GM18868 (cell line): ENCODE results near the gene FHIT.

ENCODE experiments used
- ATAC-seq: cut with Tn5 transposase; IDR thresholded peaks from one replicate; pipeline ENCODE4 v1.9.1; 2021; ENCODE audit warnings: mild to moderate bottlenecking, moderate library complexity; ENCODE audit not compliant: unreplicated experiment

The FHIT gene

DNA sequence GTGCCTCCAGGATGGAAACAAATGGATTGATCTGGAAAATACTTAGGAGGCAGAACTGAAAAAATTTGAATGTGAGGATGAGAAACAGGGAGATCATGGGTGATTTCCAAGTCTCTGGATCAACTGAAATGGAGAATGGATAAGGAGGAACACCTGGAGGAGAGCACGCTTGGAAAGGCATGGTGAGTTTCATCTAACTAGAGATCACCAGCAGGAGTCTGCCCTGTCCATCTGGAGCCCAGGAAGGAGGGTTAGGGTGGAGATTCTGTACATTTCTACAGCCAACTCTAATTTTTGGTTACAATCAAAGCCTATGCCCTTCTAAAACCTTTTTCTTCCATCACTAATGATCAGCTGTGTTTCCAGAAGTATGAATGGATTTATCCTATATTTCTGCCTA is 1205.6 kb downstream of the FHIT start:
- ATAC-seq = no peak

DNA sequence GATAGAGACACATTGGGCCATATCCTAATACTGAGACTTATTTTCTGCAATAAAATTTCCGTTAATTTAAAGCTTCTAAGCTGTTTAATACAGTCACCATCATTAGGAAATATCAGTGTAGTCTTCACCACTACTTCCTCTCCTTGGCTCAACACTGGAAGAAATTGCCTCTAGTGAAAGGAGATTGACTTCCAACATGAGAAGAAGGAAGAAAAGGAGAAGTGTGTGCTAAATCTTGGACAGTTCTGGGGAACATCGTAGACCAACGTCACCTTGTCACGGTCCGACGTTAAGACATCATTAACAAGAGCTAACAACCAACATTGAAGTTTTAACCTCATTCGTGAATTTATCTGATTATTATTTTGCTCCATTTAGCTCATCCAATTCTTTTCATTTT is 1214.4 kb downstream of the FHIT start:
- ATAC-seq = no peak

DNA sequence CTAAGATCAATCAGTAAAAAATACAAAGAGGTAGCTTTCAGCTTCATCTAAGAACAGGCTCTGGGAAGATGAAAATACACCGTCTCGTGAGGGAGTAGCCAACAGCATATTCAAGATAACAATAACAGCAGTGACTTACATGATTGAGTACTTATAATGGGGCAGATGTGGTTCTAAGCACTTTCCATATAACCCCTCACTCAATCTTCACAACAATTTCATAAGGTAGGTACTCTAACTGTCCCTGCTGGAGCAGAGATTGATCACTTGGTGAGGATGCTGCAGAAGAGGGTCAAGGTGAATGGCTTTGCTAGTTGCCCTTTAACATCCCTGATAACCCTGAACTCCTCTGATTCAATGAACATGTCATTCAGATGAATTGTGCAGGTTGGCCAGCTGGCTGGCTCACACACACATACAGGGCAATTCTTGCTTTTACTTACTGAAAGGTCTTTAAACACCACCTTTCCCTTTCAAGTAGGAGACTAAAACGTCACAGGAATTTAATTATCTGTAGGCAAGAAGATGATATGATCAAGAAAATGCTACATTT is 1217.3 kb downstream of the FHIT start:
- no peak for ATAC-seq

GRCh38 chr3:60030982-60031381 is 1220.3 kb downstream of the FHIT start:
- no peak for ATAC-seq

GRCh38 chr3:60028233-60028632 is 1223.0 kb downstream of the FHIT start:
- ATAC-seq = no peak

GRCh38 chr3:60027335-60027734 is 1223.9 kb downstream of the FHIT start:
- ATAC-seq = no peak

DNA sequence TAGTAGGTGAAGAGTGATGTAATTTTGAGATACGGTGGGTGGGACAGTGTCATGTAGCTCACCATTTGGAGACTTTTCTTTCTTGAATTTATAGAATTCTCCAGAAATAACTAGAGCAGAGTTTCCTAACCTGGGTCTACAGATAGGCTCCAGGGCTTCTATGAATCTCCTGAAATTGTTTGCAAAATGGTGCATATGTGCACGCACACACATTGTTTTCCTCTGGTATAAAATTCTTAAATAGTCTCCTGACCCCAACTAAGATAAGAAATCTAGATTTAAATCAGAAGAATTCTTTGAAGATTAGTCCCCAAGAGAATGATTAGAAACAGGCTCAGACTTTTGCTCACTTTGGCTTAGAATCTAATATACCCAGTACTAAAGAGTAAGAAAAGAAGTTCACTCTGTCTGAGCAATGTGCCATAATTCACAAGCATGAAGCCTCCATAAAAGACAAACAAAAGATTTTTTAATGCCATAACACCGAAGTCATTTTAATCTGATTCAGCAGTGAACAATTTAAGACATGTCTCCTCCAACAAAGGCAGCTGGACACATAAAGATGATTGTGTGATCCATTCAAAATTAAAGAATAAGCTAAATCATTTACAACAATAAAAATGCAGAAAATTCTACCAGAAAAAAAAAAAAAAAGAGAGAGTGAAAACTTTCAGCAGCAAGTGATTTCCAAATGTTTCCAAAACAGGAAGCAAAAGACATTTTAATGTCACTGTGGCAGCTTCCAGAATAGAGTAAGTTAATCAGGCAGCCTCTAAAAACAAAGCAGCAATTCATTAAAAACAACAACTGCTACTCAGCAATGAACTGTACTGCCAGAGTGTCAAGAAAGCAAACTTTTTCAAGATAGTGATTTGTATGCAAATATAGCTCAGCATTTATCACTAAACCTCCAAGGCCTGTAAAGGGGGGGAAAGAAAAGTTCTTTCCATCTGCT is 1225.9 kb downstream of the FHIT start:
- ATAC-seq = no peak

- ATAC-seq = no peak
Observed at GRCh38 chr3:60024400-60024799, 1226.9 kb downstream of the FHIT start.

- ATAC-seq = no peak
Observed at GRCh38 chr3:60023189-60023588, 1228.1 kb downstream of the FHIT start.

DNA sequence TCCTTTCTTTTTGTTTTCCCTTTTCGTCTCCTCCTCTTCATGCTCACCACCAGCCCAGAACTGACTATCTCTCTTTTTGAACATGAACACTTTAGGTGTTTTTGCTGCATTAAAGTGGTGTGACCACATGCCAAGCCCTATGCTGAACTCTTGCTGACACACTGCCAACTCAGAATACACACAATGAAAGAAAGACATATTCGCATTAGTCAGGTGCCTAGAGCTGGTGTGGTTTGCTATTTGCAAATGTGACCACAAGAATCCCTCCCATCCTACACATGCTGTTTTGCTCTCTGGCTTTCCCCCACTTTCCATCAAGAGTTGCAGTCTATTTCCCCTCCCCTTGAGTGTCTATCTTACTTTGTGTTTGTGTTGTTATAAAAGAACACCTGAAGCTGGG is 1233.6 kb downstream of the FHIT start:
- ATAC-seq = peak; percentile 66

DNA sequence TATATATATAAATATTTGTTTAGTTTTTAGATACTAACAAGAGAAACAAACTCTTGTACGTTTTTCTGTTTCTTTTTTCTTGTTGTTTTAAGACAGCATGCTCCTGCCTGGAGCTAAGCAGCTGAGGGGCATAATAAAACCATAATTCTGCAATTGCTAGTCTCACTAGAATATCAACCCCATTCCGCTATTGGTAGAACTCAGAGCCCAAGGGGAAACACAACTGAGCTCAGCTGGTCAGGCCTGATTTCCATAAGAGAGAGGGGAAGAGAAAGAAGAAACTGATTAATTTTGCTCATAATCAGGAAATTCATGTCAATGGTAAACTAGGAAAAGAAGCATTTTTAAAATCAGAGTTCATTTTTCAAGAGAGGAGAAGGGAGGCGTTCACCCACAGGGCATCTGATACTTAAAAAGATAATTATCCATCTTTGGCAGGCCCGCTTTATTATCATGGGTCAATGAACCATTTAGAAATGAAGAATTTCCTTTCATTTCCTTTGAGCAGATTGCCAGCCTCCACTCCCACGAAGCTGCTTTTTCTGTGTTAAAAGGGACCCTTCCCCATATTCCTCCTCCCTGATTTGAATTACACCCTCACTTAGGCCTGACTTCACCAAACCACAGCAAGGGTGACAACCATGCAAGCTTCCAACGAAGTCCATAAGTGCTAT is 1236.1 kb downstream of the FHIT start:
- ATAC-seq = no peak

DNA sequence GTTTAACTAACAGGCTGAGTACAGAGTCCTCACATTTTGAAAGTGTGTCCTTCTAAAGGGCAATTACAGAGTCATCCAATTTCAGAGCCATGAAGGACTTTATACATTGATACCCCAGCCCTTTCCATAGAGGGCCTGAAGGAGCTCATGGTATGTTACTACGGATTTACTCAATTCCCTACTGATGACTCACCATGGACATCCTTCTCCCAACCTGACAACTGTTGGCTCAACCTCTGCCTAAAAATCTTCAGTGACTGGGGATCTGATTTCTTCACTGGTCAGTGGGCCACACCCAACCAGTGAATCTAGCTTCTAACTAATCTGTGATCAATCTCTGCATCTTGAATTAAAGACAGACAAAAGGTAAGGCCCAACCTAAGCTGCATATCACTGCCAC is 1238.0 kb downstream of the FHIT start:
- ATAC-seq = no peak

GRCh38 chr3:60011218-60011617 is 1240.0 kb downstream of the FHIT start:
- no peak for ATAC-seq

DNA sequence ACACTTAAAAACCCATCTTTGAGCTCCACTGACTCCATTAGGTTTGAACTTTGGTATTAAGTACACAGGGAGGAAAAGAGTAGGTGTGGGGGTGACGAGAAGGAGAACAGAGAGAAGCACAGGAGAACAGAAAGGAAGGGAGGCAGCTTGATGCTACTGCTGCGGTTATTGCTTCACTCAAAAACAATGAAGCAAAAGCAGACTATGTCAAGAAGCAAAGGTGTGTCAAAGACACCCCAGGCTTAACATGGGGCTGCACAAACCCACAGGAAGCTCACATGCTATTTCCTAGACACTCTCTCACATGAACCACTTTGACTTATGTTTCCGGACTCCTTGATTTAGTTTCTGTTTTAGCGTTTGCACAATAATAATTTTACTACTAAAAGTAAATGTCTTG is 1240.5 kb downstream of the FHIT start:
- peak; percentile 91 for ATAC-seq

GRCh38 chr3:60009931-60010478 is 1241.2 kb downstream of the FHIT start:
- ATAC-seq = no peak

DNA sequence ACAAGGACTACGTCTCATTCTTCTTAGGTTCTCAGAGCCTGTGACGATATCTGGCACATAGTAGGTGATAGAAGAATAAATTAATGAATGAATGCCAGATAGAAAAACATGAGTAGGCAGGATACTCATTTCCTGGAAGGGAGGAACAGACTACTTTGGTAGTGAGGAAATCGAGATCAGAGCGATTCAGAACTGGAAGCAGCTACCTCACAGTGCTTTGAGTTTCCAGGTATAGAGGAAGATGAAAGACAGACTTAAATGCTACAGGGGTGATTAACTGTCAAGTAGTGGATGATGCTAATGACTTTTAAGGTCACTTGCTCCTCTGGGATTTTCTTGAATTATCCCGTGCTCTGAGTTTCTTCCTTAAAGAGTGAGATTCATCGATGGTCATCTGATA is 1249.9 kb downstream of the FHIT start:
- ATAC-seq = no peak

DNA sequence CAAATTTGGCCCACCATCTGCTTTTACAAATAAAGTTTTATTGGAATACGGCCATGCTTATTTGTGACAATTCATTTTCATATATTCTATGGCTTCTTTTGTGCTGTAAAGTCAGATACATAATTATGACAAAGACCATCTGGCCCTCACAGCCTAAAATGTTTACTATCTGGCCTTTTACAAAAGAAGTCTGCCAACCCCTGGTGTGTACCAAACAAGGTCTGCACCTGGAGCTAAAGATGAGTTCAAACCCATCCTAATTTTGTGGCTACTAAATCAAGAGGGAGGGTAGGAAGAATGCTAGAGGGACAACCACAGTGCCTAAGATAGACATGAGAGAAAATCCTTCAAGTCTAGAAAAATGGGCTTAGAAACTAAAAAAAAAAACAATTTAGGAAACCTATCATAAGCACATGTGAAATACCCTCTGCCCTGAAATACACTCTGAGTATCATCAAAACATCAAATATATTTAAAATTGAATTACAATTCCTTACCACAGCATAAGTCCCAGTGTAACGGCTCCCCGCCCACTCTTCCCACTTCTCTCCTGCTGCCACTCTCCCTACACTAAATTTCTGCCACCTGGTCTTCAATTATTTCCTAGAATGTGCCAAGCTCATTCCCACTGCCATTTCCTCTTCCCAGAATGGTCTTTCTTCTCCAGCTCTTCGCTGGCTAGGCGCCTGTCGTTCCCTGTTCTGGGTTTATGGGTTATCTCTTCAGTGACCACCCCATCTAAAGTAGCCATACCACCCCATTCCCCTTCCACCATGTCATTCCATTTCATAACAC is 1250.7 kb downstream of the FHIT start:
- ATAC-seq = no peak

DNA sequence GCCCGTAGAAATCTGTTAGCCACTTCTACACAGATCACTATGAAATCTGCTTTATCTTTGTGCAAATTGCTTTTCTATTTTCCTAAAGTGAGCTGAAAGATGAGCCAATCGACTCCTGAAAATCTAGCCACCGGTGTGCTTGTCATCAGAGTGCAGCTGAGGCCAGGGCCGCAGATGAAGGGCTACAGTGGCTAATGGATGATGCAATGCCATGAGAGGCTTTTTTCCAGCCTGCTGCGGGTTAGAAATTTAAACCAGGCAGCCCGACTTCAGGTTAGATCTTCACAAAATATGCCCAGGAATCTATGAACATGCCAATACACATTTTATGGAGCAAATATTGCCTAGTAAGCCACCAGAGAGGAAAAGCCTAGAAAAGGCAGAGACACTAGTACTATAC is 1253.2 kb downstream of the FHIT start:
- no peak for ATAC-seq

DNA sequence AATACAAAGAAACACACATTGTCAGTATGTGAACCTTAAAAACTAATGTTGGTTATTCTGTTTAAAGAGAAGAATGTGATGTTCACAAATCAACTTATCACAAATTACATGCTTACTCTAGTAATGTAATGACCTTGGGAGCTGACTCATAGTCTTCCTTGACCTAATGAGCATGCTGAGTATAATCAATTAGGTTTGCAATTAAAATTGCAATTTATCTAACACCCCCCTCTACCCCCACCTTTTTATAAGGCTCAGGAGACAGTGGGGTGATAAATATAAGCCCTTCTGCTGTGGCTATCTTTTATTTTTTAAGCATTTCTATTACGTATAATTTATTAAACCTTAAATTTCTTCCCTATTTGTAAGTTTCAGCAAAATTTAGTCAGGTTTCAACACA is 1253.7 kb downstream of the FHIT start:
- no peak for ATAC-seq

DNA sequence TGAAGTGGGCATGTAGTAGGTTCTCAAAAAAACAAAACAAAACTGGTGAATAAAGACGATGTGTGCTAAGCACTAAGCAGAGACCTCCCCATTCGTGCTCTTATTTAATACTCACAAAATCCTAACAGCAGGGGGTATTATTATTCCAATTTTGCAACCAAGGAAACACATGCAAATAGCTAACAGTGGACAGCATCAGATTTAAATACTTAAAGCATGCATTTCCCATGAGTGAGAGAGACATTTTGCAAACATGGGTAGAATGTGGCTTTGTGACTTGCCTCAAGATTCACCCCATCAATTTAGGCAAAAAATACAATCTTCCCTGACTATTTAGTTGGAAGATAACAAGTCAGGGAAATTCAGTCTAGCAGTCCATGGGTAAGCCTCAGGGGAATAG is 1255.2 kb downstream of the FHIT start:
- ATAC-seq = no peak

- no peak for ATAC-seq
Observed at GRCh38 chr3:59995563-59995962, 1255.7 kb downstream of the FHIT start.
